IPS-NIHi11 (cell line): ENCODE measurements around the gene MAP4K3.
A peak's percentile ranks its signal among the peaks of the same experiment; 100 is the strongest.

Experiments
- DNase-seq: peaks from one replicate; pipeline ENCODE4 v3.0.0; 2012; ENCODE audit warnings: mixed read lengths, low spot score

Gene MAP4K3

DNA sequence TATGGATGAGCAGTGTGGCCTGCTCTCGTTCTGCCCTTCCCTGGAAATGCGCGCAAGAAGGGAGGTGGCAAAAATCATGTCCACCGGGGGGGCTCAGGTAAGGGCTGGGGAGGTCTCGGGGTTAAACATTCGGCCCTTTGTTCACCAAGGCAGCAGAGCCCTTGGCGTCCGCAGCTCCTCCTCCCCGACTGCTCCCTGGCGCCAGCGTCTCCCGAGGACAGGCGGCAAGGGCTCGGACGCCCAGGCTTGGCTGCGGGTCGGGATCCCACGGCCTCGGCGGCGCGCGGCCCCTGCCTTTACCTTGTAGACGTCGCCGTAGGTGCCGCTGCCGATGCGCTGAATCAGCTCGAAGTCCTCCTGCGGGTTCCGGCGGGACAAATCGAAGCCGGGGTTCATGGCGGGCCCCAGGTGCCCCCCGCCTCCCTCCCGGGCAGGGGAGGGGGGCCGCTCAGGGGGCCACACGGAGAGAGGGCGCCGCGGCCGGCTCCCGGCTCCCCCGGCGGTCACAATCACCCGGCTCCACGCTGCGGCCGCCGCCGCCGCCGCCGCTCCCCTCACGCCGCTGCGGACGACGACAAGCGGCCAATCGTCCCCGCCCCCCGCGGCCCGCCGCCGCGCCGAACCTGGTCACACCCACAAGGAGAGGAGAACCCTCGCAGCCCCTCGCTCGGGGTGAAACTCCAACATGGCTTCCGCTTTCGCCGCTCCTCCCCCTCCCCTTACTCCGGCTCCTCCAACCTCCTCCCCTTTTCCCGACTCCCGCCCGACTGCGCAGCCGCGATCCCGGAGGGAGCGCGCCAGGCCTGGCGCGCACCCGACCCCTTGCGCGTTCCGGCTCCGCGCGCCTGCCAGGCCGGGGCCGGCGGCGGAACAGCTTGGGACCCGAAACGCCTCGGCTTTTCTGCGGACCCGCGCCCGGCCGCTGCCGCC, at the start of gene MAP4K3:
Gene MAP4K3 (minus strand): TSS at position 694 of the 930 bp plus-strand sequence. CDS start 298 bp downstream, at position 396.
- DNase-seq, result peak; percentile 100

DNA sequence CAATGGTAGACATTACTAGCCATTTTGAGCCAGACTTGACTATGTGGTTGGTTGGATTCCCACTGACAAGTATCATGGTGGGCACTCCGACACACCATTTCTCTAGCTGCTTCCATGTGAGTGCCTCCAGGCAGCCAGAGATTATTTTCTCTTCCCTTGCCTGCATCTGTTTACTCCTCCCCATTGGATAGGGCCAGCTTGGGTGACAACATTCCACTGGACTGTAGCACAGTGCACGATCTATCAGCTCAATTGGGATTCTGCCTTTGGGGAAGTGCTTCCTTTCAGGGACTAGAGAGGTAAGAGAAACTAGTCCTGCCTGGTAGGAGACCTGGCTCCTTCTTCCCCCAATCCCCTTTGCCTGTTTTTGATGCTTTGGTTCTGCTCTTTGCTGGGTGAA, 49.0 kb upstream of the MAP4K3 start:
- no peak for DNase-seq

DNA sequence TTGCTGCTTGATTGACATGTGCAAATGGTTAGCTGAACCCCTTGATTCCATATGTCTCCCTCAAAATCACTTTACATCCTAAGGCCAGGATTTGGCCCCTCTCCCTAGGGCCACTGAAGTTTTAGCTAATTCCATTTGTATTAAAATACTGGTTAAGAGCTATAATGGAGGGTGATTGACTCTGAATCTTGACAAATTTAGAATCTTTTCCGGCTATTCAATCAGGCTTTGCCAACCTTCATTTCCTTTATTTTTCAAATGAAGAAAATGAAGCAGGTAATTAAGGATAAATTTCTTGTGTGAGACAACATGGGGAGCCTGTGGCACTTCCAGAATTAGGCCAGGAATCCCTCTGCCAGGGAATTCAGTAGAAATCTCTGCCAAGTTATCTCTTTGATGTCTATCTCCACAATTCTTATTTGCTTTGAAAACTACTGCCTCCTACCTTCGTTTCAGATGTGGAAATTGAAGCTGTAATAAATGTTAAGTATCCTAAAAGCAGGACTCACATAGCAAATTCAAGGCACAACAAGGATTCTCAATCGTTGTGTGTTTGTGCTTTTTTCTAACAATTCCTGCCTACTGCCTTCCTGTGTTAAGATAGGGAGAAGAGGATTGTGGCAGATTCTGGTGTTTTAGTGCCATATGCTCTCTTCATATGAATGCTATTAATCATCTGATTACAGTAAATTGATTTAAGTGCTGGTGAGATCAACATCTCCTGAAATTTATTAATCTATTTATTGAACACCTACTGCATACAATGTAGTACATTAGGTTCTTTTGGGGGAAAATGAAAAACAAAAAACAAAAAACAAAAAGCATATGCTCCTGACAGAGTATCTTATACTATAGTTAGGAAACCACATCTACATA, 47.8 kb upstream of the MAP4K3 start:
- no peak for DNase-seq

GRCh38 chr2:39484206-39484605, 47.1 kb upstream of the MAP4K3 start:
- DNase-seq, result no peak

DNA sequence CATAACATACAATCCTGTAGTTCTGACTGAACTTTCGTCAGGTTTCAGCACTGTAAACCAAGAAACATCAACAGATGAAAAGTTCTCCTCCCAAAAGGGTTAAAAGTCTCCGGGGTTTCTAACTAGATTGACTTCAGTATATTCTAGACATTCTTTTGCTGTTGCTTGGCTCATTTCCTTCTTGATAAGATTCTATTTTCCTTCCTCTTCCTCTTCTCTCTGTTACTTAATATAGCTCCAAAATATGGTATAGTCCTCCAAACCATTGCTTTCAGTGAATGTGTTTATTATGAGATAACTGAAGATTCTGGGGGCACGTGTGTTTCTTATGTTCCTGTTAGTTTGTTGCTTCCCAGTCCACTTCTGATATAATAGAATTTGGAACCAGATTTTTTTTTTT, 46.4 kb upstream of the MAP4K3 start:
- no peak for DNase-seq

DNA sequence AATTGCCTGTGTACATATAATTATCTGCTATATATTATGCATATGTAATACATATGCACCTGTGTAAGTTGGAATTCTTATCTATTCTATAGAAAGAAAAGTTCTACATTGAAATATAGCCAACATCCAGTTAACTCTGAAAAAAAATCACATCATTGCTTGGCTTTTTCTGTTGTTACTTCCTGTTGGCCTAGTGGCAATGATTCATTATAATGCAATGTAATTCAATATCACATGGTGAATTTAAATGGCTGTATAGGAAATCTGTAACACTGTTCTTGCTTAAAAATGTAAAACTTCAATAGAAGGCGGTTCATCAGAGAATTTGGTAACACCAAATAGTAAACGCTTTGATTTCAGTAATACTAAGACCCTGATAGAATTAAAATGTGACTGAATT, 44.5 kb upstream of the MAP4K3 start:
- DNase-seq, result peak; percentile 26

- DNase-seq, result no peak
Measured at GRCh38 chr2:39479696-39480095, 42.6 kb upstream of the MAP4K3 start.

GRCh38 chr2:39479053-39479670, 42.1 kb upstream of the MAP4K3 start:
- DNase-seq, result no peak

DNA sequence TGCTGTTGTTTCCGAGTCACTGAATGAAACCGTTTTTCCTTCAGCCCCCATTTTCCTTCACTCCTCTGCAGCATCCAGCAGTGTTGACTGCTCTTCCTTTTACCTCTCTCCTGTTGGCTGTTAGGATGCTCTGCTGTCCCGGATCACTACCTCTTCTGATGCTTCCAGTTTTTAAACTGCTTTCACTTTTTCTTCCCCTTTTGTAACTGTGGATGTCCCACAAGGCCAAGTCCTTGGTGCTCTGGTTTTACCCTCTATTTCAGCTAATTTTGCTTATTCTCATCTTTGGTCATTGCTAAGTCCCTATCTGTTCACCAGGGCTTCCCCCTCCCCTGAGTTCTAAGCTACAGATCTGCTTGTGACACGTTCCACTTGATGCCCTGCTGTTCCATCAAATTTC, 39.4 kb upstream of the MAP4K3 start:
- DNase-seq, result no peak

GRCh38 chr2:39475006-39475405, 37.9 kb upstream of the MAP4K3 start:
- no peak for DNase-seq

DNA sequence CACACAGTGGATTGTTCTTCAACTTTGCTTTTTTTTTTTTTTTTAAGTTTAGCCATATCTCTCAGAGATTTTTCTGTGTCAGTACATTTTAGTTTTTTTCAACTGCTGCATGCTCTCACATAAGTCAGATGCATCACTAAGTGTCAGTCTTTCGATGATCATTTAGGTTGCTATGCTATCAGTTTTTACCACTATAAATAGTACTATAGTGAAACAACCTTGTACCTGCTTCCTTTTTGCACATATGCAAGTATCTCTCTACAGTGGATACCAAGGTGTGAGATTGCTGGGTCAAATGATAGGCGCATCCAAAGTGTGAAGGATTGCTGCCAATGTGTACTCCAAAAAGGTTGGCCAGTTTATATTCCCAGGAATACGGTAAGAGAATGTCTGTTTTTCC, 33.5 kb upstream of the MAP4K3 start:
- no peak for DNase-seq

- peak; percentile 43 for DNase-seq
Measured at GRCh38 chr2:39469807-39470206, 32.7 kb upstream of the MAP4K3 start.

- DNase-seq, result no peak
Measured at GRCh38 chr2:39468579-39469451, 31.7 kb upstream of the MAP4K3 start.

DNA sequence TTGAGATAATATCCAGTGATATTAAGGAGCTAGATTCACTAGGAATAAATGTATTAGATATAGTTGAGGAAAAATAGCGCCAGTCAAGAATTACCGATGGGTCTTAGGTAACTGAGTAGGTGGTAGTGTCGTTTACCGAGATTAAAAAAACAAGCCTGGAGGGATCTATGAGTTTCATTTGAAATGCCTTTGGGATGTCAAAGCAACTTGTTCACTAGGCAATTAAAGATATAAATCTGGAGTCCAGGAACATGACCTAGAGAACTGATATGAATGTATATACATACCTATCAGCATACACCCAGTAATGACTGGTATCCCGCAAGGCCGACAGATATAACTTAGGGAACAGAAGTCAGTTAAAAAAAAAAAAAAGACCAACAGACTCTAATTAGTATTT, 29.2 kb upstream of the MAP4K3 start:
- no peak for DNase-seq

GRCh38 chr2:39464864-39465263, 27.8 kb upstream of the MAP4K3 start:
- DNase-seq, result no peak

DNA sequence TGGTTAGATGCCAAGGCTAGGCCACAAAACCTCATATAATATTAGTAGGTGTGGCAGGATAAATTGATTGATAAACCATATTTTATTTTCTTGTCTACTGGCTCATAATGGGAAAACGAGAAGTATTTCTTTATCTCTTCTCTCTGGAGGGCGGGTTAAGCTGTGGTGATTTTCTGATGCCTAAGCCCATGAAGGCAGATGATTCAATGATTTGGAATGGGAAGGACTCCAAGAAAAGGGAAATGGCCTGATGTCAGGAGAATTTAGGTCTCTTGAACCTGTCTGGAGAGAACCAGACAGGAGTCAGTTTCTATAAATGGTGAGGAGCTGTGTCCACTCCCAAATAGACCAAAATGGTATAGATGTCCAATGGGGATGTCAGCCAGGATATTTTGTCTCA, 18.7 kb upstream of the MAP4K3 start:
- no peak for DNase-seq

GRCh38 chr2:39452396-39452795, 15.3 kb upstream of the MAP4K3 start:
- DNase-seq, result no peak

GRCh38 chr2:39451954-39452353, 14.9 kb upstream of the MAP4K3 start:
- no peak for DNase-seq

DNA sequence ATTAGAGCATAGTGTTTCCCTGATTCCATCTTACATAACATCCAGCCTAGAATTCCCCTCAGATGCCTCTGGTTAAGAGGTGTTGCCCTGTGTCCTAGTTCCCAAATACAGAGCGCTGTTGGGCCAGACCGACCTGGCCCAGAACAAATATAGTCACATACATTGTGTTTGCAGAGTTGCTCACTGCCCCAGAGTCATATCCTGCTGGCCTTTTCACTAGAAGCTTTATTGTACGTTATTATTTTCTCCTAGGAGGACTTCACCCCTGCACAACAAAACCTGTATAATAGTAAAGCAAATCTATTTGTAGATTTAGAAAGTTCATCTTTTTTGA, 11.1 kb upstream of the MAP4K3 start:
- DNase-seq, result no peak

GRCh38 chr2:39447266-39448168, 10.4 kb upstream of the MAP4K3 start:
- no peak for DNase-seq

DNA sequence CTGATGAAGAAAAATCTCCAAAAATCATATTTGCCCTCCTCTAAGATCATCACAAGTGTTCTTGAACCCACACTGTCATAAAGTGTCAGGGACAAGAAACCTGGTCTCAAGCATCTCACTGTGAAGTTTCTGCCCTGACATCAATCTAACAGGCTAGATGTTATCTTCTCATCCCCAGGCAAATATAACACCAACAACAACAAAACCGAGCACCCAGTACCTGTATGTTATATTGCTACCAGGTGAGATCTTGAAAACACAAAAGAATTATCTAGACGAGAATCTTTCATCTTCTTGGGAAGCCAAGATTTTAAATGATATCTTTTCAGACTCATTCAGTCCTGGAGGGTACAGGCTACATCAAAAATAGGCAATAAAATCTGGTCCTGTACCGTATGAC, 8.8 kb upstream of the MAP4K3 start:
- no peak for DNase-seq
